H1 (cell line): ENCODE measurements around the gene MYO7B.

Experiments used
- CBX8 ChIP-seq: fragments of 300-800, 300-1000 bp; sonication (generic); IDR thresholded peaks from 2 replicates; pipeline ENCODE4 v1.7.1; 2016; ENCODE audit warnings: low read depth, low read length, borderline replicate concordance
- TF ChIP-seq, protein P1 (sequence below): IDR thresholded peaks from 2 replicates; pipeline ENCODE4 v1.6.1; 2011; ENCODE audit warnings: low read depth, mild to moderate bottlenecking, low read length; ENCODE audit not compliant: insufficient read depth
- TF ChIP-seq, protein P2 (sequence below): IDR thresholded peaks from 2 replicates; pipeline ENCODE4 v1.6.1; 2012; ENCODE audit warnings: inconsistent platforms

DNA sequence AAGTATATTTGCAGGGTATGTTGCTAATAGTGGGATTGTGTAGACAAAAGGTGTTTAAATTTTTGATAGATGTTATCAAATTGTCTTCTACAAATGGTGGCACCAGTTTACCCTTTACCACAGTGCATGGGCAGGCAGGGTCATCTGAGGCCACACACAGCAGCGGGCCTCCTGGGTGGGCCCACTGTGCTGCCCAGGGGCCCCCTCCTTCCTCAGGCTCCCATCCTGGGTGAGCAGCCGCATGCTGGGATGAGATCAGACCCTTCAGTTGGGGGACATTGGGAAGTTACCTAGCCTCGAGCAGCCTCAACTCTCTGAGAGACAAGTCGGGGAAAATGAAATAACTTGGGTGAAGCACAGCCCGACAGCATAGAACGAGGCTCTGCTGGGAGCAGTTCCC, 9.7 kb downstream of the MYO7B start:
- TF ChIP-seq, protein P1, sequence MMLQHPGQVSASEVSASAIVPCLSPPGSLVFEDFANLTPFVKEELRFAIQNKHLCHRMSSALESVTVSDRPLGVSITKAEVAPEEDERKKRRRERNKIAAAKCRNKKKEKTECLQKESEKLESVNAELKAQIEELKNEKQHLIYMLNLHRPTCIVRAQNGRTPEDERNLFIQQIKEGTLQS = no peak
- no peak for TF ChIP-seq CBX8
- TF ChIP-seq, protein P2, sequence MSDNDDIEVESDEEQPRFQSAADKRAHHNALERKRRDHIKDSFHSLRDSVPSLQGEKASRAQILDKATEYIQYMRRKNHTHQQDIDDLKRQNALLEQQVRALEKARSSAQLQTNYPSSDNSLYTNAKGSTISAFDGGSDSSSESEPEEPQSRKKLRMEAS = no peak
